WTC11 (cell line): Measurements from ENCODE around the gene HAPLN3. TPM values are rescaled to one million over a fixed set of nuclear protein-coding genes. Genes with fewer than 3 reads are reported as not detected.

Experiments
- ATAC-seq: fragments of 200-7000 bp; cut with Tn5 transposase; 2 replicates; pipeline ENCODE4 v1.10.0; 2021; ENCODE audit warnings: mild to moderate bottlenecking, moderate library complexity
- CTCF ChIA-PET: fragments of 300-600 bp; sonication (Branson Sonifier 250); formaldehyde crosslinking; loops from one replicate; lab custom pipeline; 2021; ENCODE audit warnings: antibody characterized with exemption; lab: Charles Lee
- POLR2A ChIA-PET: fragments of 350-600 bp; sonication (Branson Sonifier 250); formaldehyde crosslinking; loops from one replicate; lab custom pipeline; 2021; ENCODE audit warnings: antibody characterized with exemption; lab: Charles Lee
- DNase-seq: peaks from one replicate; pipeline ENCODE4 v3.0.0; 2021; ENCODE audit warnings: low spot score
- H3K27ac Mint-ChIP-seq: 2 replicates; pipeline ENCODE4 v1.8.0; 2021; ENCODE audit warnings: mixed read lengths
- H3K27me3 Mint-ChIP-seq: 2 replicates; pipeline ENCODE4 v1.8.0; 2021; ENCODE audit warnings: low read depth, mild to moderate bottlenecking, moderate library complexity, mixed read lengths
- H3K36me3 Mint-ChIP-seq: 2 replicates; pipeline ENCODE4 v1.8.0; 2021; ENCODE audit warnings: mixed read lengths
- H3K4me1 Mint-ChIP-seq: 2 replicates; pipeline ENCODE4 v1.8.0; 2022; ENCODE audit warnings: mixed read lengths
- H3K4me3 Mint-ChIP-seq: 2 replicates; pipeline ENCODE4 v1.8.0; 2021; ENCODE audit warnings: mild to moderate bottlenecking, moderate library complexity, mixed read lengths
- H3K9me3 Mint-ChIP-seq: 2 replicates; pipeline ENCODE4 v1.8.0; 2021; ENCODE audit warnings: mixed read lengths
- AR ChIP-seq: fragments of 250-450 bp; sonication (Bioruptor Pico); IDR thresholded peaks from 2 replicates; pipeline ENCODE4 v1.9.0; 2021; ENCODE audit warnings: mild to moderate bottlenecking
- E2F1 ChIP-seq: sonication (generic); formaldehyde crosslinking; IDR thresholded peaks from 2 replicates; pipeline ENCODE4 v1.8.0; 2022; ENCODE audit warnings: mild to moderate bottlenecking, missing genetic modification reagents
- E2F4 ChIP-seq: sonication (generic); formaldehyde crosslinking; IDR thresholded peaks from 2 replicates; pipeline ENCODE4 v1.8.1; 2022; ENCODE audit warnings: low read depth, mild to moderate bottlenecking, moderate library complexity, missing genetic modification reagents, borderline replicate concordance
- ELF4 ChIP-seq: sonication (generic); formaldehyde crosslinking; IDR thresholded peaks from 2 replicates; pipeline ENCODE4 v1.8.1; 2022; ENCODE audit warnings: low read depth, mild to moderate bottlenecking, moderate library complexity, missing genetic modification reagents
- ETV6 ChIP-seq: sonication (generic); formaldehyde crosslinking; IDR thresholded peaks from 2 replicates; pipeline ENCODE4 v1.8.1; 2022; ENCODE audit warnings: mild to moderate bottlenecking, missing genetic modification reagents
- FOXJ3 ChIP-seq: sonication (generic); formaldehyde crosslinking; IDR thresholded peaks from 2 replicates; pipeline ENCODE4 v1.9.0; 2021; ENCODE audit warnings: missing genetic modification reagents, mild to moderate bottlenecking, borderline replicate concordance
- FOXP4 ChIP-seq: sonication (generic); formaldehyde crosslinking; IDR thresholded peaks from 2 replicates; pipeline ENCODE4 v1.8.0; 2022; ENCODE audit warnings: mild to moderate bottlenecking, missing genetic modification reagents
- GRHL2 ChIP-seq: fragments of 250-450 bp; sonication (Bioruptor Pico); IDR thresholded peaks from 2 replicates; pipeline ENCODE4 v1.8.0; 2022; ENCODE audit warnings: mild to moderate bottlenecking, moderate library complexity; ENCODE audit not compliant: insufficient replicate concordance, severe bottlenecking
- IRF2 ChIP-seq: sonication (generic); formaldehyde crosslinking; IDR thresholded peaks from 2 replicates; pipeline ENCODE4 v1.8.0; 2022; ENCODE audit warnings: low read depth, missing genetic modification reagents, borderline replicate concordance
- MLX ChIP-seq: sonication (generic); formaldehyde crosslinking; IDR thresholded peaks from 2 replicates; pipeline ENCODE4 v1.8.1; 2023; ENCODE audit warnings: mild to moderate bottlenecking, missing genetic modification reagents, moderate library complexity
- PREB ChIP-seq: sonication (generic); formaldehyde crosslinking; IDR thresholded peaks from 2 replicates; pipeline ENCODE4 v1.8.1; 2022; ENCODE audit warnings: mild to moderate bottlenecking, missing genetic modification reagents, moderate library complexity, borderline replicate concordance
- RELA ChIP-seq: sonication (generic); formaldehyde crosslinking; IDR thresholded peaks from 2 replicates; pipeline ENCODE4 v1.8.1; 2022; ENCODE audit warnings: missing genetic modification reagents, mild to moderate bottlenecking, borderline replicate concordance
- SMAD4 ChIP-seq: sonication (generic); formaldehyde crosslinking; IDR thresholded peaks from 2 replicates; pipeline ENCODE4 v1.8.0; 2022; ENCODE audit warnings: mild to moderate bottlenecking, missing genetic modification reagents
- SP1 ChIP-seq: sonication (generic); formaldehyde crosslinking; conservative IDR thresholded peaks from 2 replicates; pipeline ENCODE4 v1.8.1; 2022; ENCODE audit warnings: missing genetic modification reagents
- ZBTB43 ChIP-seq: sonication (generic); formaldehyde crosslinking; IDR thresholded peaks from 2 replicates; pipeline ENCODE4 v1.8.1; 2023; ENCODE audit warnings: mild to moderate bottlenecking, missing genetic modification reagents
- ZNF121 ChIP-seq: sonication (generic); formaldehyde crosslinking; IDR thresholded peaks from 2 replicates; pipeline ENCODE4 v1.8.0; 2023; ENCODE audit warnings: missing genetic modification reagents
- ZNF263 ChIP-seq: sonication (generic); formaldehyde crosslinking; IDR thresholded peaks from 2 replicates; pipeline ENCODE4 v1.8.1; 2022; ENCODE audit warnings: low read depth, mild to moderate bottlenecking, moderate library complexity, missing genetic modification reagents
- ZNF317 ChIP-seq: sonication (generic); formaldehyde crosslinking; IDR thresholded peaks from 2 replicates; pipeline ENCODE4 v1.8.1; 2023; ENCODE audit warnings: low read depth, mild to moderate bottlenecking, moderate library complexity, missing genetic modification reagents, borderline replicate concordance
- ZNF396 ChIP-seq: fragments of 250-450 bp; sonication (Bioruptor Pico); IDR thresholded peaks from 2 replicates; pipeline ENCODE4 v1.8.0; 2021; ENCODE audit warnings: mild to moderate bottlenecking, moderate library complexity, borderline replicate concordance
- ZNF512 ChIP-seq: sonication (generic); formaldehyde crosslinking; IDR thresholded peaks from 2 replicates; pipeline ENCODE4 v1.8.1; 2022; ENCODE audit warnings: missing genetic modification reagents, borderline replicate concordance
- total RNA-seq: library from RNA; stranded (reverse); gene quantifications from 3 replicates; pipeline ENCODE4 v1.2.3, GENCODE V29; 2021

The HAPLN3 gene
- total RNA-seq, 1 experiment from 2014 or later: 50.6 TPM

- Mint-ChIP-seq H3K4me1 (no peaks in the 10 kb centered on the region; the same call in 1 of the 2 replicates), H3K27ac (no peak overlapping the region), H3K36me3 (no peaks in the 10 kb centered on the region), H3K27me3 (peaks cover 6% of the 10 kb centered on the region), H3K9me3 (peaks cover 12% of the 10 kb centered on the region), H3K4me3 (no peak overlapping the region)
- ATAC-seq: no peak
- POLR2A ChIA-PET: no interaction called here
- CTCF ChIA-PET: no interaction called here
- DNase-seq: no peak
- TF ChIP-seq ZNF121 (CRISPR knock-in tag) (no peak), PREB (CRISPR knock-in tag) (no peak), SMAD4 (CRISPR knock-in tag) (no peak), AR (CRISPR knock-in tag) (no peak), ZBTB43 (CRISPR knock-in tag) (no peak), ZNF512 (CRISPR knock-in tag) (no peak), ELF4 (CRISPR knock-in tag) (no peak), RELA (no peak), MLX (CRISPR knock-in tag) (no peak), E2F1 (CRISPR knock-in tag) (no peak), FOXP4 (CRISPR knock-in tag) (no peak), ZNF396 (no peak), GRHL2 (no peak), FOXJ3 (CRISPR knock-in tag) (no peak), E2F4 (CRISPR knock-in tag) (no peak), ETV6 (CRISPR knock-in tag) (no peak), SP1 (CRISPR knock-in tag) (no peak), ZNF263 (CRISPR knock-in tag) (no peak), ZNF317 (CRISPR knock-in tag) (no peak), IRF2 (CRISPR knock-in tag) (no peak)
Observed at GRCh38 chr15:88863412-88863811, 31.9 kb downstream of the HAPLN3 start.
